Glomerular visceral epithelial cell (primary cell): ENCODE data around the gene HIVEP2.

Experiments
- DNase-seq: peaks from one replicate; pipeline ENCODE4 v3.0.0-alpha.2; 2016; ENCODE audit errors: extremely low spot score

Gene HIVEP2

DNA sequence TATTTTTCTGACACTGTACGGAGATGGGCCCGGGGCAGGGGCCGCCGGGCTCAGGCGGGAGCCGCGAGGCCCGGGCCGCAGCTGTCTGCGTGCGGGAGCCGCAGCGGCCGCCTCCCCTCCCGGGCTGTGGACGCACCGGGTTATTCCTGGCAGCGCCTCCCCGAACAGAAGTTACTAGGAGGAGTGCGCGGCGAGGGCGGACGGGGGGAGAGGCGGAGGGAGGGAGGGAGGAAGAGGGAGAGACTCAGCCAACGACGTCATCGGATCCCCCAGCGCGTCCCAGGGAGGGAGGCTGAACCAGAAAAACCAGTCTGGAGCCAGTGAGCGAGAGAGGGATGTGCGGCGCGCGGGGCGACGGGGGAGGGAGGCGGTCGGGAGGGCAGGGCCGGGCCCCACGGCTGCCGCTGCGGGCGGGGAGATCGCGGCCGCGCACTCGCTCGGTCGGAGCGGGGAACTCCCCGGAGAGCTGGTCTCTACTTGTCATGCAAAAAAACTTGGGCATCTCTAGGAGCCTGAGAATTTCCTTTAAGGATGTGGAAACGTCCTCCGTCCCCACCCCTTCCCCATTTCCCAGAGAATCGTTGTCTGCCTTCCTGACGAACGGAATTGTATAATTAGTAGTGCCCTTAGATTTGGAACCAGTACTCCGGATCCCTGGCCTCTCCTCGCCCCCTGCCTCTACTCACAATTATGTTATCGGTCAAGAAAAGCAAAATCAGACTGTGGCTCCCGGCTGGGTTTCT lies 1.4 kb upstream of the HIVEP2 start:
- DNase-seq, result peak; percentile 99

GRCh38 chr6:142945446-142946180 lies 637 bp upstream of the HIVEP2 start:
- peak; percentile 75 for DNase-seq

DNA sequence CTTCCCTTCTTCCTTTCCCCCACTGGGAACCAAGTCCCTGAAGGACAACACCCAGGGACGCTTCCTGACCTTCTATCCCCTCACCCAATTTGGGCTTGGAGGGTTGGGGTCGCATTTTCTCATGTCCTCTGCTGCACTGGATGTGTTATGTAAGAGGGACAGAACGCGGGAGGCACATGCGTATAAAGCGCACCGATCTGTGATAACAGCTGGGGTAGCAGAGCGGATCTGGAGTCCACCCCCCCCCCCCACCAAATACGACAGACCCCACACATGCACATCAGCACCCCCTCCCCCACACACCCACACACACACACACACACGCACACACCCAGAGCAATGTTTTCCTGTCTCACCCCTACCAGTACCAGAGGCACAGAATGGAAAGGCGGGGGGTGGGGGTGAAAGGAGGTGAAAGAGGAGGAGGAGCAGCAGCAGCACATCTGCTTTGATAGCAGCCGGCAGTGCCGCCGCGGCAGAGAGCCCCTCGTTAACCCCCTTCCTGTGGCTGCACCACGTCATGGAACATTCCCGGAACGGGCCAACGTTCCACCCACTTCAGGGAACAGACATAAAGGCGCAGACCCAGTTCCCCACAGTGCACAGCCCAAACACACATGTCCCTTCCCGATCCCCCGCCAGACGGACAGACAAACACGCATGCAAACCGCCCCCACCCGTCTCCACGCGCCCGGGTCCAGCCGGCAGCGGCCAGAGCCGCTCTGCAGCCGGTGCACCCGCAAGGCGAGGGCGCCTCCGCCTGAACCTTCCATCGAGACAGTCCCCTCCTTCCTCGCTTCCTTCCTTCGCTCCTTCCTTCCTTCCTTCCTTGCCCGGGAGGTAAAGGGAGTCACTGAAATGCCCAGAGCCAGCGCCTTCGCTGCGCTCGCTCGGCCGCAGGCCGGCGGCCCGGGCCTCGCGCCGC lies 590 bp downstream of the HIVEP2 start:
- DNase-seq, result peak; percentile 89

DNA sequence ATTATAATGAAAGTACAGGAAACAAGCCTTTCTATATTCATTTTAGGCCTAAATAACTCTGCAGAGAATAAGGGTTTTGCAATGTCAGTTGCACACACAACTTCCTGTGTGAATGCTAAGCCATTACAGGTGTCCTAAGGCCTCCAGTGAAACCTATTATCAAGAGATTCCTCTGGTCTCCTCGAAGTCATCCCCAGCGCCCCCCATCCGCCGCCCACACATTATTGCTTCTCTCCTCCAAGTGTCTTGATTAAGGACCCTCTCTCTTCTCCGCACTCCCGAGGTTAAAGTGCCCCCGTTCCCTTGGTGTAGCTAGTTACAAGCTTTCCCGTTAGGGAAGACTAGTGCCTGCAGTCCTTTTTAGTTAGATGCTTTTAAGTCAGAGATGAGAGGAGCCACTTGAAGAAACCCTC lies 1.3 kb downstream of the HIVEP2 start:
- DNase-seq, result peak; percentile 30

- DNase-seq, result peak; percentile 30
Observed at GRCh38 chr6:142942805-142943227, 2.2 kb downstream of the HIVEP2 start.

DNA sequence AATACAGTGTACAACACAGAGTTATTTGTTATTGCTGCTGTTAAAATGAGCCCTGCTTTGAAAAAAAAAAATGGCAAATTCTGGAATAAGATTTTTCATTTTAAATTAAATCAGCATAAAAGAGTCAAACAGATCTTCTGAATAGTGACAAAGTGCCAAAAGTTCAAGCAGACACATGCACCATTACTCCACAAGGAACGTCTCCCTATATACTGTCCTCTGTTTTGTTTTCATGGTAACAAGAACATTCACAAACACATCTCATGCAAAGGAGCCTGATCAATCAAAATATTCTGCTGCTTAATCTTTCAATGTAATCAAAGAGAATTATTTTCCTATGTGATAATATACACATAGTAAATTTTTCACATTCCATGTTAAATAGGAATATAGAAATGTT lies 2.7 kb downstream of the HIVEP2 start:
- no peak for DNase-seq

DNA sequence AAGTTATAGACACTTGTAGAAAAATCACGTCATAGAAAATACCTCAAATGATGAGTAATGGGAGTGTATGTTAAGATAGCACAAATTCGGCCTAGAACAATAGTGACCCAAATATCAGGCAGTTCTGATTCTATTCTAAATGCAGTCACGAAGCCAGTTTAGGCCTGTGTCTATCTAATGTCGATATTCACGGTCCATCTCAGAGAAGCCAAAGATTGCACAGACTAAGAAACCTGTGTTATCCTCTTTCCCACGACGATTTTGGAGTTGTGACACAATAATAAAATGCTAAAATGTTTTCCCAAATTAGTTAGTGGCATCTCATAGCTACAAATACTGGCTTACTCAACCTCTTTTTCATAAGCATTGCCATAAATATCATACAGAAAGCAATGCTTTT lies 4.0 kb downstream of the HIVEP2 start:
- DNase-seq, result no peak

- DNase-seq, result peak; percentile 15
Observed at GRCh38 chr6:142940487-142940886, 4.5 kb downstream of the HIVEP2 start.

GRCh38 chr6:142938510-142938909 lies 6.5 kb downstream of the HIVEP2 start:
- no peak for DNase-seq

GRCh38 chr6:142937986-142938385 lies 7.0 kb downstream of the HIVEP2 start:
- DNase-seq, result no peak

DNA sequence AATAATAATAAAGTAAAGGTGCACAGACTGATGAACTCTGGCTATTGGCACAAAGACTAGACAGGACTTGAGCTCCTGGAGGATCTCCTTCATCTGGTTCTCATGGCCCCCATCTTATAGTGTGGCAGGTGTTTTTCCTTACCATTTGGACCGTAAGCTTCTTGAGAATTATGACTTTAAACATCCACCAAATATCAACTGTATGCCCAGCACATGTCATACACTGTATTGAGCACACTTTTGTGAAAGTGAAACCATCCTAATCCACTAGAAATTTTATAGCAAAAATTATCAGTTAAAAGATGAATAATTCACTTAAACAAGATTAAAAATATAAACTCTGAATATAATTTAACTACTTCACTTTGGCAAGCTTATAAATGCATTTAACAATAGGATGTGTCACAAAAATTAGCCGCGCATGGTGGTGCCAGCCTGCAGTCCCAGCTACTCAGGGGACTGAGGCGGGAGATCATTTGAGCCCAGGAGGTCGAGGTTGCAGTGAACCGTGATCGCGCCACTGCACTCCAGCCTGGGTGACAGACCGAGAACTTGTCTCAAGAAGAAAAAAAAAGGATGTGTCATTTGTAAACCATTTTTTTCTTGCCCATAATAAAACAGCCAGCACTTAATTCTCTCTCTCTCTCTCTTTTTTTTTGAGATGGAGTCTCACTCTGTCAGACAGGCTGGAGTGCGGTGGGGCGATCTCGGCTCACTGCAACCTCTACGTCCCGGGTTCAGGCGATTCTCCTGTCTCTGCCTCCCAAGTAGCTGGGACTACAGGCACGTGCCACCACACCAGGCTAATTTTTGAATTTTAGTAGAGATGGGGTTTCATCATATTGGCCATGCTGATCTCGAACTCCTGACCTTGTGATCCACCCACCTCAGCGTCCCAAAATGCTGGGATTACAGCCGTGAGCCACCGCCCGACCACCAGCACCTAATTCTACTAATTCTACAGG lies 9.1 kb downstream of the HIVEP2 start:
- peak; percentile 40 for DNase-seq

DNA sequence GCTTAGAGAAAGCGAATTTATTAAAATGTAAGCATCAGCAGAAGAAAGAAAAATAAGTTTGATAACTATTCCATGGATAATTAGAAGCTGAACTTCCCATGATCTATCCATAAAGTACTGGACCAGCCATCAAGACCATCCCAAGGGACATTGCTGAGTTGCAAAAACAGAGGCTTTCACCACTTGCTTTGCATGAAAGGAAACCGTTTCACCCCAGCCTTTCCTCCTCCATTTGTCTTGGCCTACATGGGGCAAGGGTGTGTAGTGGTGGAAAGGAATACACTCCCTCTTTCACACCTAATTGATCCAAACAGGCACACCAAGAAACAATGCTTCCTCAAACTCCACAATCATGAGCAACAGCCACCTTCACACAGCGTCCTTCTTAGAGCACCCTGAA lies 10.4 kb downstream of the HIVEP2 start:
- DNase-seq, result no peak

GRCh38 chr6:142934106-142934505 lies 10.9 kb downstream of the HIVEP2 start:
- DNase-seq, result no peak

- DNase-seq, result no peak
Observed at GRCh38 chr6:142933701-142934100, 11.3 kb downstream of the HIVEP2 start.

DNA sequence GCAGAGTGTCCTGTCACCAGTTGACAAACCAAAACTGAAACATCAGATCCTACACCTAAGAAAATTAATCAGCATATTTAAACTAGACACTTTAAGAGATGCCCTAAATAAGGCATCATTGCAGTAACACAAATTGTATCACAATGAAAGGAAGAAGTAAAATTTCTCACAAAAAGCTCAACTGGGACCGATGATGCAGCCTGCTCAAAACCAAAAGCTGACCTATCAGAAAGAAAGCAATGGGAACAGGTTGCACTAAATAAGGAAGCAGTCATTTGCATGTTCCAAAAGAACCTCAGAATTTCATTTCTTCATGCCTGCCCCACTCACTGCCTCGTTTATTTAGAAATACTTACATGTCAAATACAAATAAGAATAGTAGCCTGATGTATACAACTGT lies 12.1 kb downstream of the HIVEP2 start:
- no peak for DNase-seq

- no peak for DNase-seq
Observed at GRCh38 chr6:142929751-142930358, 15.1 kb downstream of the HIVEP2 start.

- DNase-seq, result no peak
Observed at GRCh38 chr6:142927904-142928303, 17.1 kb downstream of the HIVEP2 start.

- DNase-seq, result no peak
Observed at GRCh38 chr6:142927271-142927580, 17.8 kb downstream of the HIVEP2 start.

DNA sequence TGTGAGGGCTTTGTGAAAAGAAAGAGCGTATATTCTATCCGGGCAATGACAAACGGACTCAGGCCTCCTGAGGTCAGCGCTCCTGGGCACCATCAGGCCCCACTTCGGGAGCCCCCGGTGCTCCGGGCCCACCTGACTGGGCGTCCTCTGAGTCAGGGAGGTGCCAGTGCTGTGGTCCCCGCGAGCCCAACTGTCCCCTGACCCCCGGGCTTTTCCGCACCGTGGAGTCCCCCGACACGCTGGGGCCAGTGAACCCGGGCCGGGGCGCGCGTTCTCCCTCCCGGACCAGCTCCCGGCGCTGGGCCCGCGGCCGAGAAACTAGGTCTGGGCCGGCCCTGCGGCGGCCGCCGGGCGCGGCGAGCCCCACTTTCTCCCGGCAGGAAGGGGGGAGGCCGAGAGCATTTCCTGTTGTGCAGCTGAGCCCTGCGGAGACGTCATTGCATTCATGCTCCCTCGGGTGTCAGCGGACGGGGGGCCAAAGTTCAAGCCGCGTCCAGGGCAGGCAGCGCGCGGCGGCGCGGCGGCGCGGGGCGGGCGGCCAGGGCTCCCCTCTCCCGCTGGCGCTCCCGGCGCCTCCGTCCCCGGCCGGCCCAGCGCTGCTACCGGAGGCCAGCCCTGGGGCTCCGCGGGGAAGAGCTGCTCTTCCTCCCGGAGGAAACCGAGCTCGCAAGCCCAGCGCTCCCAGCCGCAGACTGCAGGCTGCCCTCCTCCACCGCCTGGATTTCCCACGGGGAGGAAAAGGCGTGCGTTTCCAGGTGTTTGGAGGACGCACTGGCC lies 18.3 kb downstream of the HIVEP2 start:
- DNase-seq, result peak; percentile 80

DNA sequence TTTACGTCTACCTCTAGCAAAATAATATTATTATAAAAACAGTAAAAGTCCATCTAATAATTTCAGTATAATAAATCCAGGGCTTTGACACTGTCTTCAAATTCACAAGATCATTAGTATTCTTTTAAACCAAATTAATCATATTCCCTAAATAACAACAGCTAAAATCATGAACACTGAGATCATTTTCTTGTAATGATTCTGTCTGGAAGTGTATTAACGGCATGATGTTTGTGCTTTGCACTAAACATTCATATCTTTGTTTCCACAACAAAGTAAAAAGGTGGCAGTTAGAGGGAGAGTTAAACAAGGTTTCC lies 18.8 kb downstream of the HIVEP2 start:
- no peak for DNase-seq
